Measurements from ENCODE around the gene LRRC27.

The LRRC27 gene

GRCh38 chr10:132392811-132393694 is 61.1 kb downstream of the LRRC27 start:
- no peak for DNase-seq

- DNase-seq = no peak
Observed at GRCh38 chr10:132393695-132394181, 61.7 kb downstream of the LRRC27 start.

- DNase-seq = no peak
Observed at GRCh38 chr10:132394201-132394811, 62.3 kb downstream of the LRRC27 start.

GRCh38 chr10:132394936-132395703 is 63.1 kb downstream of the LRRC27 start:
- no peak for DNase-seq

GRCh38 chr10:132395704-132396493 is 63.9 kb downstream of the LRRC27 start:
- no peak for DNase-seq

- no peak for DNase-seq
Observed at GRCh38 chr10:132396494-132397035, 64.6 kb downstream of the LRRC27 start.

- DNase-seq = no peak
Observed at GRCh38 chr10:132397036-132397541, 65.1 kb downstream of the LRRC27 start, which contains the start of gene PWWP2B. Gene PWWP2B (plus strand): TSS chr10:132397200. CDS start chr10:132397227, 27 bp downstream.

GRCh38 chr10:132397671-132398565 is 65.9 kb downstream of the LRRC27 start:
- DNase-seq = peak; percentile 24

GRCh38 chr10:132398566-132398991 is 66.6 kb downstream of the LRRC27 start:
- no peak for DNase-seq

- peak; percentile 42 for DNase-seq
Observed at GRCh38 chr10:132399117-132400035, 67.4 kb downstream of the LRRC27 start.

- DNase-seq = no peak
Observed at GRCh38 chr10:132400041-132400546, 68.1 kb downstream of the LRRC27 start.

GRCh38 chr10:132400547-132401151 is 68.7 kb downstream of the LRRC27 start:
- DNase-seq = no peak

- no peak for DNase-seq
Observed at GRCh38 chr10:132401401-132402118, 69.6 kb downstream of the LRRC27 start.

GRCh38 chr10:132402781-132403241 is 70.8 kb downstream of the LRRC27 start:
- no peak for DNase-seq

- no peak for DNase-seq
Observed at GRCh38 chr10:132403511-132404168, 71.6 kb downstream of the LRRC27 start.

GRCh38 chr10:132404169-132404880 is 72.3 kb downstream of the LRRC27 start:
- no peak for DNase-seq
